SW480 (cell line): ENCODE measurements around the gene SLC30A3.

Source experiments
- DNase-seq: peaks from one replicate; pipeline ENCODE4 v3.0.0-alpha.2; 2016; ENCODE audit warnings: low spot score

SLC30A3 gene

GRCh38 chr2:27258051-27258450, 4.8 kb downstream of the SLC30A3 start:
- DNase-seq, result no peak

- no peak for DNase-seq
Measured at GRCh38 chr2:27256855-27257454, 5.9 kb downstream of the SLC30A3 start.

- DNase-seq, result no peak
Measured at GRCh38 chr2:27255660-27256059, 7.2 kb downstream of the SLC30A3 start.

DNA sequence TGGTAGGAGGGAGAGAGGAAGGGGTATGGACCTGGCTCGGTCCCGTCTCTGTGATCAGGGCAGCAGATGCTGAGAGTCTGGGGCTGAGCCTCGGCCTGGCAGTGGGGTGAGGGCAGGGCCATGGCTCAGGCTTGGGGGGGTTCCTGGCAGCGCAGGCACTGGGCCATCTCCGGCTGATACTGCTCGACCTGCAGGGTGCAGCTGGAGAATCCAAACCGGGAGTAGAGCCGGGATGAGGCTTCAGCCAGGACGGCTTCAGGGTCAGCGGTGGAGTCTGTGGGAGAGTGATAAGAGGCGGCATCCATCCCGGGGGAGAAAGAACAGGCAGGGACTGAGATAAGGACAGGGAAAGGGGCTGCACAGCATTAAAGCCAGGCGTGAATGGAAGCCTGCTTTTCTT, 7.7 kb downstream of the SLC30A3 start:
- DNase-seq, result no peak

GRCh38 chr2:27251766-27252165, 11.1 kb downstream of the SLC30A3 start:
- DNase-seq, result no peak

GRCh38 chr2:27250652-27251379, 12.0 kb downstream of the SLC30A3 start:
- DNase-seq, result no peak

DNA sequence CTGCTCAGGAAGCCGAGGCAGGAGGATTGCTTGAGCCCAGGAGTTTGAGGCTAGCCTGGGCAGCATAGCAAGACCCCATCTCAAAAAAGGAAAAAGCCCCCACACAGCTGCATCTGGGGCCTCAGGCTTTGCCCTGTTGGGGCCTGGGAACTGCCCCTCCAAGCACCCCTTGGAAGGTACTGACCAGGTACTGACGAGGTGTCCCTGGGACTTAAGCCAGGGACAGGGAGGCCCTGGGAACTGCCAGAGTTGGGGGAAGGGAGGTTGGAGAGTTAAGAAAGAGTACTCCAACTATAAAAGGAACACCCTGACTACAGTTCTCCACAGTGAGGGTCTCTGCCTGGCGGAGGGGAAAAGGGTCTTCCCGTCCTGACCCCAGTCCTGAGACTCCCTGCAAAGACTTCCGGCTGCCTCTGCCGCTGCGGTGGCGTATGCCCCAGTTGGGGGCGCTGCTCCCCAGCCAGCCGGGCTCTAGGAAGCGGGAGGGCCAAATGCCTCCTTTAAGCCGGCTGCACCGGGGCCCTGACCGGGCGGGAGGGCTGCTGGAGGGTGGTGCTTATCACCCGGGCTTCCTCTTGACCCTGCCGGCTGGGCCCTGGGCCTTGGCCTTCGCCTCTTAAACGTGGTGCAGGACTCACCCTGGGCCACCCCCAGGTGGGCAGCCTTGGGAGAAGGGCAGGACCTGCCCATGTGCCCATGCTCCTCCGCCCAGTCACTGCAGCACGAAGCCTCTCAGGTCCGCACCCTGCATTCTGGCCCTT, 12.8 kb downstream of the SLC30A3 start:
- peak; percentile 50 for DNase-seq

- no peak for DNase-seq
Measured at GRCh38 chr2:27249159-27249890, 13.5 kb downstream of the SLC30A3 start.

GRCh38 chr2:27247893-27248292, 15.0 kb downstream of the SLC30A3 start:
- DNase-seq, result no peak

DNA sequence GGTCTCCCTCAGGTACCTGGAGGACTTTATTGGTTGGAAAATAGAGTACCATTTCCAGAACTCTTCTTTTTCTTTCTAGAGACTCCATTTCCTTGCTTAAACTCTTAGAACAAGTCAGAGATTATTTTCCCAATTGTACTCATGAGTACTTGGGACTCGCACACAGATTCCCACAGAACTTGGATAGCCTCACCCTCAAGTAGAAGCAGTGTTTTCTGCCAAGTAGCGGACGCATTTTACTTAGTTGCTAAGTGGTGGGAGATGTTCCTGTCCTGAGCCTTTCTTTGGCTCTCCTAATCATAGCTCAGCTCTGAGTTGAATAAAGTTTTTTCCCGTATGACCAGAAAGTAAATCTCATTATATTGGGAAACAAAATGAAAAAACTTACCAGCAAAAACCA, 17.2 kb downstream of the SLC30A3 start:
- no peak for DNase-seq

DNA sequence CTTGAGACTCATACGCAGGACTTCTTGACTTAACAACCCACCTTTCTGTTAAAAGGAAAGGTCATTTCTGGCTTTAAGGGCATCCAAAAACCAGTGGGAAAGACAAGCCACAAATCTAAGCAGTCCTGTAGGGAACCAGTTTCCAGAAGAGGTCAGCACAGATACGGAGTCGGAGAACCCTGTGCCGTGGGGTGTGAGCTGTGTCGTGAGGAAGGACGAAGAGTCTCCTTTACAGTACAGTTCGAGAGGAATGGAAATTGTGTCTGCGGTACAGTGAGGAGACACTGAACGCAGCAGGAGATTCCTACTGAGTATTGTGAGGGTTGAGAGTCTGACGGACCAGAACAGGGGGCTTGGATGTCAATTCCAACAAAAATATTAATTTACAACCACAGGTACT, 17.7 kb downstream of the SLC30A3 start:
- DNase-seq, result no peak

GRCh38 chr2:27243391-27244130, 19.3 kb downstream of the SLC30A3 start:
- no peak for DNase-seq

DNA sequence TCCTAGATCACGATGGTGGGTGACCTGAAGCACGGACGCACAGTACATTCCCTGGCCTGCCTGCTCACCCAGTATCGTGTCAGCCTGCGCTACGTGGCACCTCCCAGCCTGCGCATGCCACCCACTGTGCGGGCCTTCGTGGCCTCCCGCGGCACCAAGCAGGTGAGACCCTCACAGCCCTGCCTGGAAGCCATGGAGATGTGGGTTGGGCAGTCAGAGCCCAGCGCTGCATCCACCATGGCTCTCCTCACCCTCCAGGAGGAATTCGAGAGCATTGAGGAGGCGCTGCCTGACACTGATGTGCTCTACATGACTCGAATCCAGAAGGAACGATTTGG, 20.3 kb downstream of the SLC30A3 start:
- no peak for DNase-seq

GRCh38 chr2:27241761-27242613, 20.9 kb downstream of the SLC30A3 start:
- no peak for DNase-seq

DNA sequence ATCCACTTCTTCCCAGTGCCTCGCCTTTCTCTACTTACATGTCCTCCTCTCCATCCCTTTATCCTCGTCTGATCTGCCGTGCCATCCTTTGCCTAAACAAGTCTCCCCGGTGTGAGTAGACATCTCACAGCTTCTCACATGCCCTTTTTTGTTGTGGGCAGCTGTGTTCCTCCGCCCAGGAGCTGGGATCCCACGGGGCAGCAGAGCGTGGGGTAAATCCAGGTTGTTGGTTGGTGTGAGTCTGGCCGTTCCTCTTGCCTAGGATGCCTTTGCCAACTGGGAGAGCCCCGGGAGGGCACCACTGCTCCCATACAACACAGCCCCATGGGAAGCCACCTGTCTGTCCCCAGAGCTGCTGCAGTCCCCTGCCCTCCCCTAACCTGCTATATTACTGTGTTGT, 22.4 kb downstream of the SLC30A3 start:
- DNase-seq, result no peak

GRCh38 chr2:27238976-27239375, 23.9 kb downstream of the SLC30A3 start:
- no peak for DNase-seq

- no peak for DNase-seq
Measured at GRCh38 chr2:27237341-27237945, 25.4 kb downstream of the SLC30A3 start.

GRCh38 chr2:27236626-27237025, 26.2 kb downstream of the SLC30A3 start:
- DNase-seq, result no peak

DNA sequence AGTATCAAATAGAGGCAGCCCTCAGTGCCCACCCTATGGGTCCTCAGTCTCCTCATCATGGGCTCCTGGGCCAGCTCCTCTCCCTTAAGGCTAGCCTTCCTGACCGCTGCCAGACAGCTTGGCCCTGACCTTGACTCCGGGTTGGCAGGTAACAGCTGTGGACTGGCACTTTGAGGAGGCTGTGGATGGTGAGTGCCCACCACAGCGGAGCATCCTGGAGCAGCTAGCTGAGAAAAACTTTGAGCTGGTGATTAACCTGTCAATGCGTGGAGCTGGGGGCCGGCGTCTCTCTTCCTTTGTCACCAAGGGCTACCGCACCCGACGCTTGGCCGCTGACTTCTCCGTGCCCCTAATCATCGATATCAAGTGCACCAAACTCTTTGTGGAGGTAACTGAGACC, 26.7 kb downstream of the SLC30A3 start:
- DNase-seq, result no peak

DNA sequence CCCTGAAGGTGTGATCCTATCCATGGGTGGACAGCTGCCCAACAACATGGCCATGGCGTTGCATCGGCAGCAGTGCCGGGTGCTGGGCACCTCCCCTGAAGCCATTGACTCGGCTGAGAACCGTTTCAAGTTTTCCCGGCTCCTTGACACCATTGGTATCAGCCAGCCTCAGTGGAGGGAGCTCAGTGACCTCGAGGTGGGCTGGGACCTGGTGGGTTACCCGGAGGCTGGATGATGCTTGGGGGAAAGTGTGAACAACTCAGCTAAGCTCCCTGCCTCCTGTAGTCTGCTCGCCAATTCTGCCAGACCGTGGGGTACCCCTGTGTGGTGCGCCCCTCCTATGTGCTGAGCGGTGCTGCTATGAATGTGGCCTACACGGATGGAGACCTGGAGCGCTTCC, 29.5 kb downstream of the SLC30A3 start:
- no peak for DNase-seq

DNA sequence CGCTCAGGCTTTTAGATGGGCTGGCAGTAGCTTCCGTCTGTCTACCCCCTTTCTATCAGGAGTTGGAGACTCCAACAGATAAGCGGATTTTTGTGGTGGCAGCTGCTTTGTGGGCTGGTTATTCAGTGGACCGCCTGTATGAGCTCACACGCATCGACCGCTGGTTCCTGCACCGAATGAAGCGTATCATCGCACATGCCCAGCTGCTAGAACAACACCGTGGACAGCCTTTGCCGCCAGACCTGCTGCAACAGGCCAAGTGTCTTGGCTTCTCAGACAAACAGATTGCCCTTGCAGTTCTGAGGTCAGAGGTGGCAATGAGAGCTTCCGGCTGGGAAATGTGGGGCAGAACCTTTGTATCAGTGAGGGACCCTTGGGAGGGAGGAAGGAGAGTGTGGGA, 30.9 kb downstream of the SLC30A3 start:
- no peak for DNase-seq
